Fibroblast of mammary gland (primary cell): ENCODE data around the gene MLLT1.
"Not testable (repeated sequence)": the region's sequence is repeated elsewhere in the genome, so short reads cannot be mapped to it uniquely, and the experiment has no call there.

ENCODE experiments used
- DNase-seq: peaks from one replicate; pipeline ENCODE4 v3.0.0-alpha.2; 2010; ENCODE audit warnings: low read depth
- H3K4me3 ChIP-seq: 2 replicates; pipeline ENCODE4 v1.5.1; 2011; ENCODE audit warnings: low read depth, mild to moderate bottlenecking, low read length, moderate library complexity; ENCODE audit not compliant: control insufficient read depth
- TF ChIP-seq, protein P1 (sequence below): conservative IDR thresholded peaks from 2 replicates; pipeline ENCODE4 v1.5.1; 2011; ENCODE audit warnings: low read depth, low read length, inconsistent platforms; ENCODE audit not compliant: control insufficient read depth, insufficient read depth

The MLLT1 gene

DNA sequence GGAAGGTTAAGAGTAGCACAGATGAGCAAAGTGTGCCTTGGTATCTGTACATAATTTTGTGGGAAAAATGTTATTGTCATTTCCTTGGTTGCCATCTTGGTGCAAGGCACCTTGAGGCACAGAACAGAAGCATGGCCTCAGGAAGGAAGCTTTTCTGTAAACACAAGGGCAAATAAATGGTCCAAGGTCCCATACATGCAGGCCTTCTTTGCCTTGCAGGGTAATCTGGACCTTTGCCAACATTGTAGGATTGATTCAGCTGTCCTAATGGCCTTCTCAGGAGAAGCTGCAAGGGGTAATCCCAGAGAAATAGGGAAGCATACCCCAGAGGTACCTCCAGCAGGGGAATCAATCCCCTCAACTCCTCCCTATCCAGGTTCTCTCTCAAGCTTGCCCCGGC lies 9.0 kb upstream of the MLLT1 start:
- DNase-seq = no peak
- H3K4me3 ChIP-seq = no peak overlapping the region
- TF ChIP-seq, protein P1, sequence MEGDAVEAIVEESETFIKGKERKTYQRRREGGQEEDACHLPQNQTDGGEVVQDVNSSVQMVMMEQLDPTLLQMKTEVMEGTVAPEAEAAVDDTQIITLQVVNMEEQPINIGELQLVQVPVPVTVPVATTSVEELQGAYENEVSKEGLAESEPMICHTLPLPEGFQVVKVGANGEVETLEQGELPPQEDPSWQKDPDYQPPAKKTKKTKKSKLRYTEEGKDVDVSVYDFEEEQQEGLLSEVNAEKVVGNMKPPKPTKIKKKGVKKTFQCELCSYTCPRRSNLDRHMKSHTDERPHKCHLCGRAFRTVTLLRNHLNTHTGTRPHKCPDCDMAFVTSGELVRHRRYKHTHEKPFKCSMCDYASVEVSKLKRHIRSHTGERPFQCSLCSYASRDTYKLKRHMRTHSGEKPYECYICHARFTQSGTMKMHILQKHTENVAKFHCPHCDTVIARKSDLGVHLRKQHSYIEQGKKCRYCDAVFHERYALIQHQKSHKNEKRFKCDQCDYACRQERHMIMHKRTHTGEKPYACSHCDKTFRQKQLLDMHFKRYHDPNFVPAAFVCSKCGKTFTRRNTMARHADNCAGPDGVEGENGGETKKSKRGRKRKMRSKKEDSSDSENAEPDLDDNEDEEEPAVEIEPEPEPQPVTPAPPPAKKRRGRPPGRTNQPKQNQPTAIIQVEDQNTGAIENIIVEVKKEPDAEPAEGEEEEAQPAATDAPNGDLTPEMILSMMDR = no peak

DNA sequence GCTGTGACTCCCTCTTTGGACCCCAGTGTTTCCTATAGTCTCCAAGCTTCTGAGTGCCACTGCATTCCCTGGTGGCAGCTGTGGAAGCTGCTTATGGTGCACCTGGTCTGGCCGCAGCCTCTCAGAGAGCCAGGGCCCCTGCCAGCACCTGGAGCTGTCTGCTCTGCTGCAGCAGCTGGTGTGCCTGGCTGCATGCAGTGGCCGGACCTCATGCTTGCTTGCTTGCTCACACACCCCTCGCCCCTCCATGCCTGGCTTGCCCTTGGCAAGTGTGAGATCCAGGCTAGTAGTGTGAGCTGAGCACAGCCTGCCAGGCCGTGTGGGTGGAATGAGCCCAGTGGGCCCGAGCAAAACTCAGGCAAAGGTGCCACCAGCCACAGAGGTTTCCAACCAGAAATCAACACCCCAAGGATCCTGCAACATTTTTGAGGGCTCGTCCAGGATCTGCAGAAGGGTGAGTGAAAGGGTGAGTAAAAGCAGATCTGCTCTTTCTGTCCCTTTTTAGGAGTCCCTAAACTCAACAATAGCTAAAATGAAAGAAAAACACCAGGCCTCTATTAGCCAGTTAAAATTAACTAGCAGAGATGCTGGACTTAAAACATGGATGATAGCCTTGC lies 7.6 kb upstream of the MLLT1 start:
- H3K4me3 ChIP-seq = no peak overlapping the region
- TF ChIP-seq, protein P1 = no peak
- DNase-seq = no peak

DNA sequence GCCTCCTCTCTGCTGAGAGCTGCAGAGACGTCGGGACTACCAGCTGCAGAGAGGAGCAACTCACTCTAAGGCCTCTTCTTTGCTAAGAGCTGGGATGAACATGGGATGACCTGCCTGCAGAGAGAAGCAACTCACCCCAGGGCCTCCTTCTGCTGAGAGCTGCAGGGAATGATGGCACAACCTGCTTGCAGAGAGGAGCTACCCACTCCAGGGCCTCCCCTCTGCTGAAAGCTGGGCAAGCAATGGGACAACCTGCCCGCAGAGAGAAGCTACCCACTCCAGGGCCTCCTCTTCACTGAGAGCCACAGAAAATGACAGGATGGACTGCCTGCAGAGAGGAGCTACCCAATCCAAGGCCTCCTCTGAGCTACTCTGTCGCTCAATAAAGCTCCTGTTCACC lies 6.9 kb upstream of the MLLT1 start:
- no peak overlapping the region for H3K4me3 ChIP-seq
- TF ChIP-seq, protein P1 = no peak
- no peak for DNase-seq

DNA sequence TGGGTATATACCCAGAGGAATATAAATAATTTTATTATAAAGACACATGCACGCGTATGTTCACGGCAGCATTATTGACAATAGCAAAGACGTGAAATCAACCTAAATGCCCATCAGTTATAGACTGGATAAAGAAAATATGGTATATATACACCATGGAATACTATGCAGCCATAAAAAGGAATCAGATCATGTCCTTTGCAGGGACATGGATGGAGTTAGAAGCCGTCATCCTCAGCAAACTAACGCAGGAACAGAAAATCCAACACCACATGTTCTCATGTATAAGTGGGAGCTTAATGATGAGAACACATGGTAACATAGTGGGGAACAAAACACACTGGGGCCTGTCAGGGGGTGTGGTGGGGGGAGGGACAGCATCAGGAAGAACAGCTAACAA lies 2.6 kb upstream of the MLLT1 start:
- H3K4me3 ChIP-seq, DNase-seq: not testable (repeated sequence)

DNA sequence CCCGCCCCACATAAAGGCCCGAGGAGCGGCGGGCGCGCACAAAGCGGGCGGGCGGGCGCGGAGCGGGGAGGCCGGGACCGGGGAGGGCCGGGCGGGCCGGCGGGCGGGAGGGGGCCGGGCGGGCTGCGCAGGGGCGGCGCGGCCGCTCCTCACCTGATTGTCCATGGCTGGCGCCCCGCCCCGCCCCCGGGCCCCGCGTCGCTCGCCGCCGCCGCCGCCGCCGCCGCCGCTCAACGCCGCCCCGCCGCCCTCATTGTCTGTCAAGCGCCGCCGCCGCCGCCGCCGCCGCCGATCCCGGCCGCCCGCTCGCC lies 200 bp downstream of the MLLT1 start:
- no peak for DNase-seq
- peak overlapping the region; percentile 80 for H3K4me3 ChIP-seq
- TF ChIP-seq, protein P1 = no peak

DNA sequence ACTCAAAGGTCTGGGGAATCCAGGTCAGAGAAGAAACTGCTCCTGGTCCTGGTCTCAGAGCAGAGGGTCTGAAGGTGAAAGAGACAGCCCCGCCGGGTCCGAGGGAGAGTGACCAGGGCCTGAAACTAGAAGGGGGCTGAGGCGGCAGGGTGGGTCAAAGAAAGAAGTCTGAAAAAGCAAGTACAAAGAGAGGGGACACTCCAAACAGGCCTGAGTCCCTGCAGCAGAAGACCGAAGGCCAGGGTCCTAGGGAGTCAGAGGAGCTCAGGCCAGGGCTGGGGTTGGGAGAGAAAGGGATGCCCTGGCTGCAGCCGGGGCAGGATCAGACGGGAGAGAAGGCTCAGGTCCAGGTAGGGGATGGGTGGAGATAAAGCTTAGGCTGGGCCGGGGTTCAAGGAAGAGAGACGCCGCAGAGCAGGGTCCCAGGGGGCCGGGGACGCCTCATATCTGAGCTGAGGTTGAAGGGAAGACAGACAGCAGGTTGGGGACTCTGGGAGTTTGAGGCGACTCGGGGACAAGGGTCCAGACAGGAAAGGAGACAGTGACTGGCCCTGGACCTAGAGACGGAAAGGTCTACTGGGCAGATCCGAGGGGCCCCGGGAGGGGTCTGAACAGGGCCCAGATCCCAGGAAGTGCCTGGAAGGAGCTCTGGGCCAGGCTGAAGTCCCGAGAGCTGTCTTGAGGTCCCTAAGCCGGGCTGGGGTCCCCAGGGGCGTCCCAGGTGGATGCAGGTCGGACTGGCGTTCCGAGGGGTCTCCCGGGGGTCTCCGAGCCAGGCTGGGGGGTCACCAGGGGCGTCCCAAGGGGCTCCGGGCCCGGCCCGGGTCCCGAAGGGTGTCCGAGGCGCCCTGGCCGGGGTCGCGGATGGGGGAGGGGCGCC lies 795 bp downstream of the MLLT1 start:
- TF ChIP-seq, protein P1 = no peak
- H3K4me3 ChIP-seq = peak overlapping the region; percentile 80
- DNase-seq = no peak

DNA sequence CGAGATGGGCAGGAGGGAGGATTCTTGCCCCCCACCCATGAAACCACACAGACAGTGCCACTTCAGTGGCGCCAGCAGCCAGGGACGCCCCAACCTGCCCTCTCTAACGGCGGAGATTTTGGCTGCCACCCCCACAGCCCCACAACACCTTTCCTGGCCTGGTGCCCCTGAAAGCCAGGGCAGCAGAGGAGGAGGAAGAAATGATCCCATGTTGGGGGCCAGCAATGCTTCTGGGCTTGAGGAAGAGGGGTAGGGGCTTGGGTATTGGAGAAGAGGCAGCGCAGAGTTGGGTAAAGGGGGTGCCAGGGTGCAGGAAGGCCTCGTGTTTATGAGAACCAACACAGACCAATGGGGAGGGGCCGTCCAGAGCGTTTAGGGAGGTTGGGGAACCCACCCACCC lies 1.7 kb downstream of the MLLT1 start:
- TF ChIP-seq, protein P1 = no peak
- no peak for DNase-seq
- H3K4me3 ChIP-seq = peak overlapping the region; percentile 80
